ENCODE results near the gene UBAP1L. TPM values are rescaled to one million over a fixed set of nuclear protein-coding genes. Genes with fewer than 3 reads are reported as not detected.
"Not testable (repeated sequence)": the region's sequence is repeated elsewhere in the genome, so short reads cannot be mapped to it uniquely, and the experiment has no call there.

UBAP1L gene
- total RNA-seq, 1 donor from 2014 or later = 1.8 TPM

DNA sequence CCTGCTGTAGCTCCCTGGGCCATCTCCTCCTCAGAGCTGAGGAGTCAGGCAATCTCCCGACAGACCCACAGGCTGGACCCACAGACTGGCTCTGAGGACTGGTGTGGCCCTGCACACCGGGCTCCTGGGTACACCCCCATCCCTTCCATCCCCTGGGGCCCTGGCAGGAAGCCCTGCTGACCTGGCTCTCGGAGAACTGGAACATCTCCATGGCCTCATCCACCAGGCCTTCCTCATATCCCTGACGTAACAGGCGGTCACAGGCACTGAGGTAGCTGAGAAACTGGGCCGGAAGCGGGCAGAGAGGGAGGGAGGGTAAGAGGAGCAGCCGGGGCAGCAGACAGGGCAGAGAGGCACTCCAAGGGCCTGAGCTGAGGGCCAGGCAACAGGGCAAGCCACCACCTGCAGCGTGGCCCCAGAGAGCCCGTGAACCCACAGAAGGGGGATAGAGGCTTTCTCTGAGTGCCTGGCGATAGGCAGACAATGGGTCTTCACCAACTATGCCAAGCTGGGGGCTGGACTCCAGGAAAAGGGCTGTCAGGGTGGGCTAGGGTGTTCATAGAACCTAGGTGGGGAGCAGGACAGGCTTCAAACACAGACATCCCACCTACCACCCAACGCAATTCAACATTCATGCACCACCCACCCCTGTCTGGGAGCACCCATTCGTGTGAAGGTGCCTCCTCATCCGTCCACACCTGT is 20.6 kb downstream of the UBAP1L start:
- TF ChIP-seq, protein P1, sequence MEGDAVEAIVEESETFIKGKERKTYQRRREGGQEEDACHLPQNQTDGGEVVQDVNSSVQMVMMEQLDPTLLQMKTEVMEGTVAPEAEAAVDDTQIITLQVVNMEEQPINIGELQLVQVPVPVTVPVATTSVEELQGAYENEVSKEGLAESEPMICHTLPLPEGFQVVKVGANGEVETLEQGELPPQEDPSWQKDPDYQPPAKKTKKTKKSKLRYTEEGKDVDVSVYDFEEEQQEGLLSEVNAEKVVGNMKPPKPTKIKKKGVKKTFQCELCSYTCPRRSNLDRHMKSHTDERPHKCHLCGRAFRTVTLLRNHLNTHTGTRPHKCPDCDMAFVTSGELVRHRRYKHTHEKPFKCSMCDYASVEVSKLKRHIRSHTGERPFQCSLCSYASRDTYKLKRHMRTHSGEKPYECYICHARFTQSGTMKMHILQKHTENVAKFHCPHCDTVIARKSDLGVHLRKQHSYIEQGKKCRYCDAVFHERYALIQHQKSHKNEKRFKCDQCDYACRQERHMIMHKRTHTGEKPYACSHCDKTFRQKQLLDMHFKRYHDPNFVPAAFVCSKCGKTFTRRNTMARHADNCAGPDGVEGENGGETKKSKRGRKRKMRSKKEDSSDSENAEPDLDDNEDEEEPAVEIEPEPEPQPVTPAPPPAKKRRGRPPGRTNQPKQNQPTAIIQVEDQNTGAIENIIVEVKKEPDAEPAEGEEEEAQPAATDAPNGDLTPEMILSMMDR (IDR thresholded peaks at IDR 0.05; ENCODE audit: borderline replicate concordance) = no peak
- intact Hi-C loops (cut with micrococcal nuclease) = no loop called here
- Histone ChIP-seq H3K4me1 (peaks cover 45% of the 10 kb centered on the region), H3K9me3 (replicated peaks) (no peaks in the 10 kb centered on the region), H3K4me3 (no peak overlapping the region), H3K27ac (replicated peaks) (peak overlapping the region; percentile 44), H3K36me3 (peaks cover 15% of the 10 kb centered on the region), H3K27me3 (ENCODE audit: low read depth) (no peaks in the 10 kb centered on the region)
- no peak for DNase-seq

DNA sequence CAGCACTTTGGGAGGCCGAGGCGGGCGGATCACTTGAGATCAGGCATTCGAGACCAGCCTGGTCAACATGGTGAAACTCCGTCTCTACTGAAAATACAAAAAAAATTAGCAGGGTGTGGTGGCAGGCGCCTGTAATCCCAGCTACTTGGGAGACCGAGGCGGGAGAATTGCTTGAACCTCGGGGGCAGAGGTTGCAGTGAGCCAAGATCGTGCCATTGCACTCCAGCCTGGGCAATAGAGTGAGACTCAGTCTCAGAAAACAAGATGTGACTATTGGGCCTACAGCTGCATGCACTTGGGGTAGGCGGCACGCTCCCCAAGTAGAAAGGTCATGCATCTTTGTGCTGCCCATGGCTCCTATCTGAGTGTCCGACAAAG is 21.2 kb downstream of the UBAP1L start:
- DNase-seq; intact Hi-C loops (cut with micrococcal nuclease); H3K36me3 ChIP-seq; H3K9me3 ChIP-seq (replicated peaks); H3K27me3 ChIP-seq (ENCODE audit: low read depth); H3K27ac ChIP-seq (replicated peaks); H3K4me3 ChIP-seq: not testable (repeated sequence)
- H3K4me1 ChIP-seq = peaks cover 52% of the 10 kb centered on the region

DNA sequence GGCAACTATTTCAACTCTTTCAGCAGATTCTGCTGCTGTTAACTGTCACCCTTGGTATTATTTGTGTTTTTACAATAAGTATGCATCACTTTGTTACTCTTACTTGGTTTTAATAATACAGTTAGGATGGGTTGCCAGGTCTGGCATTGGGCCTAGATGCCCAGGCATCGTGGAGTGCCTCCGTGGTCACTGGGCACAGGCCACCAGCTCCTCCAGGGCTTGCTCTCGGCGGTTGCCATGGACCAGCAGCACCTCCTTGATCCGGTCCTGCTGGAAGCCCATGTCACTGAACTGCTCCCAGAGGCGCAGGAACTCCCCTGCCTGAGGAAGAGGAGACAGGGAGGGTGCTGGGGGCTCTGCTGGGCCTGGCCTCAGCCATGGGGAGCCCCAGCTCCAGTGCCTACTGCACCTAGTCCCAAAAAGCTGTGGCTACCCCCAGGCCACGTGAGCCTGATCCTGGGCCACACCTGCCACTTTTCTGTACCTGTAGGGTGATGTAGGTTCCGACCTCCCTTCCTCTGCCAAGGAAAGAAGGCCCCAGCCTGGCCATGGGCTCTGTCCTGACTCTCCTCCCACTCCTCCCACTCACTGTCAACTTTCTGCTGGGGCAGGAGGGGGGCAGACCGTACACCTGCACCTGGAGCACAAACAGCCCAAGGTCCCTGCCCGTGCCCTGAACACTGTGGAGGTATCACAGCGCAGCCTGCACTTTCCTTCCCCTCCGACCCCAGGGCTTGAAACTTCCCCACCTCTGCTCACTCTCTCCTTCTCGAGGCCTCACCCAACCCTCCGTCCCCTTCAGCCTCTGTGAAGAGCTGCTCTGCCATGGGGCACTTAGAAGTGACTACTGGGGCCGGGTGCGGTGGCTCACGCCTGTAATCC is 21.8 kb downstream of the UBAP1L start:
- Histone ChIP-seq H3K27me3 (ENCODE audit: low read depth) (no peaks in the 10 kb centered on the region), H3K4me1 (peaks cover 58% of the 10 kb centered on the region), H3K36me3 (peaks cover 2% of the 10 kb centered on the region), H3K27ac (replicated peaks) (no peak overlapping the region), H3K4me3 (no peak overlapping the region), H3K9me3 (replicated peaks) (no peaks in the 10 kb centered on the region)
- intact Hi-C loops (cut with micrococcal nuclease) = no loop called here
- TF ChIP-seq, protein P1 (IDR thresholded peaks at IDR 0.05; ENCODE audit: borderline replicate concordance) = no peak
- DNase-seq = no peak

DNA sequence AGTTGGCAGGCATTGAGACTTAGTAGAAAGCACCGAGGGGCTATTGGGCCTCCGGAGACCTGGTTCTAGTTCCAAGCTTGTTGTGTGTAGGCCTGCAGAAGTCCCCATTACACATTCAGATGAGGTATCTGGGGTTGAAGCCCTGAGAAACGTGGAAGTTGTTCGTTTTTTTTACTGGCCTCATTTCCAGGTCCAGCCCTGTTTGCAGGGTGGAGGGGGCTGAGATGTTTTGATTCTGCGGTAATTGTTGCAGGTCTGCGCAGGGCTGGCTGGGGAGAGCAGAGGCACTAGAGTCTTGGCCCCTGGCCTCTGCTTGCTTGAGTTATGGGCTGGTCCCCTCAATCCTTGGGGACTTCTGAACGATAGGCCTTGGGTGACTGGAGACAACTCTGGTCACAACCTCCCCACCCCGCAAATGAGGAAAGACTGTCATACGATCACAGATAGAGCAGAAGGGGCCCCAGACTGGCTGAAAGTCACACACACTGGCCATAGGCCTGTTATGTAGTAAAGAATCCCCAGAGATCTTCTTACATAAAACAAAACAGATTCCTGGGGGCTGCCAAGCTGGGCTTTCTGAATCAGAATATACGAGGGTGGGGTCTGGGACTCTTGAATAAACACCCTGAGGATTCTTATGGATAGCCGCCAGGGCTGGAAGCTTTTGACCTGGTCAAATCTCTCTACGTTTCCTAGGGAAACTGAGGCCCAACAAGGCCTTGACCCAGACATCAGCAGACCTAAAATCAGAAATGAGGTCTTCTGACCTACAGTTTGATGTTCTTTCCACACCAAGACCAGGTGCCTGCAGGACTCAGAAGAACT is 22.8 kb downstream of the UBAP1L start:
- TF ChIP-seq, protein P1 (IDR thresholded peaks at IDR 0.05; ENCODE audit: borderline replicate concordance) = no peak
- intact Hi-C loops (cut with micrococcal nuclease) = no loop called here
- Histone ChIP-seq H3K36me3 (no peaks in the 10 kb centered on the region), H3K27me3 (ENCODE audit: low read depth) (no peaks in the 10 kb centered on the region), H3K9me3 (replicated peaks) (no peaks in the 10 kb centered on the region), H3K4me1 (peaks cover 68% of the 10 kb centered on the region), H3K4me3 (no peak overlapping the region), H3K27ac (replicated peaks) (peak overlapping the region; percentile 12)
- no peak for DNase-seq

DNA sequence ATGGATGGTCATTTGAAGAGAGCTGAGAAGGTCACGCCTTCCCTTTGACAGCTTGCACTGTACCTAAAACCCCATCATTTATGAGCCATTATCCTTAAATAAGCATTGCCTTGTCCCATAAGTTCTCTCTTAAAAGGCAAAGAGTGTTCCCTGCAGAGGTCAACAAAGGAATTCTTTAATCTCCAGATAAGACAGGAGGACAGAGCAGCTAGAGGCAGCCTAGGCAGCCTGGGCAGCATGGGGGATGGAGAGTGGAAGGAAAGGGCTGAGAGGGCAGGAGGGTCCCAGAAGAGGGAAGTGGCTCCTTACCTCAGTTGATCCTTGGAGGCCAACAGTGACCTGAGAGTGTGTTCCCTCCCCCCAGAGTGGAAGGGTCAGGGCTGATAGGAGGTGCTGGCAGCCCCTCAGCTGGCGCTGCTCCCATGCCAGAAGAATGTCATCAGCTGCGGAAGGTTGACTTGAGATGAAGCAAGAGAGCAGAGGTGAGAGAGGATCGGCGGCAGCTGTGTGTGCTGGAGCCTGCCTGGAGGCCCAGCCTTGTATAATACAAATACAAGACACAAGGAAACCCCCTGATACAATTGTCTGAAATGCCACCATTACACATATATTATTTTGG is 25.7 kb downstream of the UBAP1L start:
- DNase-seq = peak; percentile 64
- intact Hi-C loops (cut with micrococcal nuclease) = no loop called here
- TF ChIP-seq, protein P1 (IDR thresholded peaks at IDR 0.05; ENCODE audit: borderline replicate concordance) = no peak

More for the DNA sequence above, 25.7 kb downstream of the UBAP1L start:
- Histone ChIP-seq H3K4me3 (no peak overlapping the region), H3K4me1 (peaks cover 87% of the 10 kb centered on the region), H3K27ac (replicated peaks) (peak overlapping the region; percentile 93), H3K9me3 (replicated peaks) (no peaks in the 10 kb centered on the region), H3K27me3 (ENCODE audit: low read depth) (no peaks in the 10 kb centered on the region), H3K36me3 (no peaks in the 10 kb centered on the region)

Data from left ventricle myocardium inferior (tissue), 1 donor.